ENCODE results near the gene REPS2. TPM values are rescaled to one million over a fixed set of nuclear protein-coding genes. Genes with fewer than 3 reads are reported as not detected.

The REPS2 gene
- total and polyA plus RNA-seq, 4 donors, result 8.0 to 18.4 (median 11.6) TPM

- ATAC-seq (ENCODE audit: insufficient read depth, low FRiP score), result no peak
- DNase-seq, result no peak
- Histone ChIP-seq H3K9ac (ENCODE audit: insufficient read depth in 1 of 2, low read length in 2 of 2) (no peak overlapping the region), H3K27me3 (ENCODE audit: control insufficient read depth in 3 of 3, insufficient read depth in 3 of 3, low read length in 2 of 3) (peaks cover 9 to 17% (median 16%) of the 10 kb centered on the region in 3 donors), H3K36me3 (ENCODE audit: control insufficient read depth in 4 of 4, insufficient read depth in 4 of 4, low read length in 4 of 4) (no peaks in the 10 kb centered on the region), H3K4me3 (no peak overlapping the region), H3K9me3 (ENCODE audit: control insufficient read depth in 4 of 4, insufficient read depth in 3 of 4, low read length in 3 of 4) (peaks cover 0 to 5% (median 0%) of the 10 kb centered on the region in 4 donors), H3K27ac (ENCODE audit: low read depth in 1 of 2, low read length in 1 of 2) (no peak overlapping the region), H3K4me1 (ENCODE audit: control insufficient read depth in 5 of 5, insufficient read depth in 5 of 5, low read length in 5 of 5) (peaks cover 0 to under 1% (median 0%) of the 10 kb centered on the region in 5 donors)
- 77 to 97% methylated on average over 4 of the region's 4 CpGs for WGBS, 2 donors
- TF ChIP-seq CTCF (IDR thresholded peaks at IDR 0.05; ENCODE audit: control extremely low read depth, extremely low read depth), result no peak
Observed at GRCh38 chrX:16950423-16950822, 4.0 kb downstream of the REPS2 start.

GRCh38 chrX:16953606-16954211, 7.3 kb downstream of the REPS2 start:
- no peak for DNase-seq
- H3K9ac ChIP-seq (ENCODE audit: insufficient read depth in 1 of 2, low read length in 2 of 2), result no peak overlapping the region
- 29 to 48% methylated on average over 7 of the region's 7 CpGs for WGBS, 2 donors
- H3K4me1 ChIP-seq (ENCODE audit: control insufficient read depth in 5 of 5, insufficient read depth in 5 of 5, low read length in 5 of 5), result peaks cover 0 to 6% (median 0%) of the 10 kb centered on the region in 5 donors
- ATAC-seq (ENCODE audit: insufficient read depth, low FRiP score), result no peak
- no peaks in the 10 kb centered on the region for H3K36me3 ChIP-seq (ENCODE audit: control insufficient read depth in 4 of 4, insufficient read depth in 4 of 4, low read length in 4 of 4)
- TF ChIP-seq CTCF (IDR thresholded peaks at IDR 0.05; ENCODE audit: control extremely low read depth, extremely low read depth), result no peak
- no peak overlapping the region for H3K4me3 ChIP-seq
- H3K9me3 ChIP-seq (ENCODE audit: control insufficient read depth in 4 of 4, insufficient read depth in 3 of 4, low read length in 3 of 4), result peaks cover 0 to 2% (median 0%) of the 10 kb centered on the region in 4 donors
- no peak overlapping the region for H3K27ac ChIP-seq (ENCODE audit: low read depth in 1 of 2, low read length in 1 of 2)
- H3K27me3 ChIP-seq (ENCODE audit: control insufficient read depth in 3 of 3, insufficient read depth in 3 of 3, low read length in 2 of 3), result peaks cover 0 to 20% (median 5%) of the 10 kb centered on the region in 3 donors

GRCh38 chrX:16957751-16958150, 11.3 kb downstream of the REPS2 start:
- H3K9ac ChIP-seq (ENCODE audit: insufficient read depth in 1 of 2, low read length in 2 of 2), result no peak overlapping the region
- no peak for TF ChIP-seq CTCF (IDR thresholded peaks at IDR 0.05; ENCODE audit: control extremely low read depth, extremely low read depth)
- peaks cover 0 to 2% (median 0%) of the 10 kb centered on the region in 4 donors for H3K9me3 ChIP-seq (ENCODE audit: control insufficient read depth in 4 of 4, insufficient read depth in 3 of 4, low read length in 3 of 4)
- no peak overlapping the region for H3K4me3 ChIP-seq
- H3K27me3 ChIP-seq (ENCODE audit: control insufficient read depth in 3 of 3, insufficient read depth in 3 of 3, low read length in 2 of 3), result peaks cover 0 to 35% (median 14%) of the 10 kb centered on the region in 3 donors
- H3K27ac ChIP-seq (ENCODE audit: low read depth in 1 of 2, low read length in 1 of 2), result no peak overlapping the region
- 70 to 93% methylated on average over 3 of the region's 3 CpGs for WGBS, 2 donors
- peaks cover 0 to 6% (median 0%) of the 10 kb centered on the region in 5 donors for H3K4me1 ChIP-seq (ENCODE audit: control insufficient read depth in 5 of 5, insufficient read depth in 5 of 5, low read length in 5 of 5)
- no peak for ATAC-seq (ENCODE audit: insufficient read depth, low FRiP score)
- DNase-seq, result no peak
- H3K36me3 ChIP-seq (ENCODE audit: control insufficient read depth in 4 of 4, insufficient read depth in 4 of 4, low read length in 4 of 4), result no peaks in the 10 kb centered on the region
